ENCODE results near the gene GPD1. TPM values are rescaled to one million over a fixed set of nuclear protein-coding genes. Genes with fewer than 3 reads are reported as not detected.

The GPD1 gene
- total RNA-seq, 2 experiments from 2014 or later = 0.10 to 0.34 TPM

GRCh38 chr12:50061946-50062686 is 41.7 kb upstream of the GPD1 start:
- ChIA-PET POLR2A (no interaction called here), CTCF (interaction anchor here (1.1 to 15.4 kb wide), 6 partner anchors 12 to 95 kb away, joined by 3 to 259 read pairs (median 4); no protein-coding TSS in a partner anchor)
- DNase-seq = no peak
- Mint-ChIP-seq H3K4me1 (ENCODE audit: low read depth) (peaks cover 9% of the 10 kb centered on the region), H3K27me3 (peaks cover 18% of the 10 kb centered on the region), H3K4me3 (no peak overlapping the region), H3K36me3 (no peaks in the 10 kb centered on the region), H3K9me3 (no peaks in the 10 kb centered on the region), H3K27ac (no peak overlapping the region)
- intact Hi-C loops (cut with micrococcal nuclease) = no loop called here

GRCh38 chr12:50062728-50063460 is 40.9 kb upstream of the GPD1 start:
- Mint-ChIP-seq H3K4me1 (ENCODE audit: low read depth) (peaks cover 8% of the 10 kb centered on the region), H3K9me3 (no peaks in the 10 kb centered on the region), H3K27ac (no peak overlapping the region), H3K27me3 (peaks cover 17% of the 10 kb centered on the region), H3K4me3 (no peak overlapping the region), H3K36me3 (no peaks in the 10 kb centered on the region)
- intact Hi-C loops (cut with micrococcal nuclease) = no loop called here
- ChIA-PET POLR2A (no interaction called here), CTCF (interaction anchor here (1.0 to 15.4 kb wide), 6 partner anchors 12 to 96 kb away, joined by 3 to 259 read pairs (median 4); no protein-coding TSS in a partner anchor)
- no peak for DNase-seq

- Mint-ChIP-seq H3K4me1 (ENCODE audit: low read depth) (peaks cover 4% of the 10 kb centered on the region), H3K4me3 (no peak overlapping the region), H3K9me3 (no peaks in the 10 kb centered on the region), H3K27ac (no peak overlapping the region), H3K36me3 (no peaks in the 10 kb centered on the region), H3K27me3 (peaks cover 11% of the 10 kb centered on the region)
- CTCF ChIA-PET = interaction anchor here (1.1 to 15.4 kb wide), 7 partner anchors 9 to 99 kb away, joined by 3 to 259 read pairs (median 5); no protein-coding TSS in a partner anchor
- POLR2A ChIA-PET = interaction anchor here (0.9 kb wide), 1 partner anchor 100 kb away, joined by 3 read pairs; no protein-coding TSS in a partner anchor
- intact Hi-C loops (cut with micrococcal nuclease) = no loop called here
- DNase-seq = no peak
Observed at GRCh38 chr12:50065726-50066310, 38.0 kb upstream of the GPD1 start.

GRCh38 chr12:50066402-50066801 is 37.4 kb upstream of the GPD1 start:
- Mint-ChIP-seq H3K36me3 (no peaks in the 10 kb centered on the region), H3K27me3 (peaks cover 7% of the 10 kb centered on the region), H3K9me3 (no peaks in the 10 kb centered on the region), H3K4me3 (no peak overlapping the region), H3K4me1 (ENCODE audit: low read depth) (peaks cover 4% of the 10 kb centered on the region), H3K27ac (no peak overlapping the region)
- intact Hi-C loops (cut with micrococcal nuclease) = no loop called here
- CTCF ChIA-PET = interaction anchor here (1.1 to 15.4 kb wide), 6 partner anchors 10 to 100 kb away, joined by 3 to 259 read pairs (median 16); no protein-coding TSS in a partner anchor
- POLR2A ChIA-PET = interaction anchor here (0.9 kb wide), 1 partner anchor 100 kb away, joined by 3 read pairs; no protein-coding TSS in a partner anchor
- no peak for DNase-seq

GRCh38 chr12:50069069-50069468 is 34.7 kb upstream of the GPD1 start:
- Mint-ChIP-seq H3K4me3 (no peak overlapping the region), H3K36me3 (no peaks in the 10 kb centered on the region), H3K27ac (no peak overlapping the region), H3K9me3 (no peaks in the 10 kb centered on the region), H3K27me3 (no peaks in the 10 kb centered on the region), H3K4me1 (ENCODE audit: low read depth) (peaks cover 4% of the 10 kb centered on the region)
- POLR2A ChIA-PET = no interaction called here
- no peak for DNase-seq
- intact Hi-C loops (cut with micrococcal nuclease) = no loop called here
- CTCF ChIA-PET = interaction anchor here (0.6 to 15.4 kb wide), 19 partner anchors 10 to 646 kb away, joined by 3 to 259 read pairs (median 4); partner anchors contain the start of genes ASIC1 and SMARCD1

GRCh38 chr12:50069539-50069938 is 34.3 kb upstream of the GPD1 start:
- no peaks in the 10 kb centered on the region for H3K36me3 Mint-ChIP-seq
- H3K27ac Mint-ChIP-seq = no peak overlapping the region
- no peak overlapping the region for H3K4me3 Mint-ChIP-seq
- DNase-seq = no peak
- H3K4me1 Mint-ChIP-seq (ENCODE audit: low read depth) = peaks cover 4% of the 10 kb centered on the region
- POLR2A ChIA-PET = no interaction called here
- CTCF ChIA-PET = interaction anchor here (0.6 to 15.4 kb wide), 20 partner anchors 9 to 203 kb away, joined by 3 to 259 read pairs (median 5); partner anchors contain the start of genes ASIC1 and COX14
- intact Hi-C loops (cut with micrococcal nuclease) = no loop called here
- no peaks in the 10 kb centered on the region for H3K27me3 Mint-ChIP-seq
- no peaks in the 10 kb centered on the region for H3K9me3 Mint-ChIP-seq

- H3K4me3 Mint-ChIP-seq = no peak overlapping the region
- DNase-seq = peak; percentile 77
Observed at GRCh38 chr12:50070314-50071060, 33.3 kb upstream of the GPD1 start.

GRCh38 chr12:50072198-50072907 is 31.5 kb upstream of the GPD1 start:
- intact Hi-C loops (cut with micrococcal nuclease) = no loop called here
- no peaks in the 10 kb centered on the region for H3K27me3 Mint-ChIP-seq
- H3K4me1 Mint-ChIP-seq (ENCODE audit: low read depth) = peaks cover 7% of the 10 kb centered on the region
- no peaks in the 10 kb centered on the region for H3K9me3 Mint-ChIP-seq
- no peak overlapping the region for H3K27ac Mint-ChIP-seq
- no peaks in the 10 kb centered on the region for H3K36me3 Mint-ChIP-seq
- H3K4me3 Mint-ChIP-seq = no peak overlapping the region
- ChIA-PET POLR2A (interaction anchor here (1.2 kb wide), 1 partner anchor 12 kb away, joined by 3 read pairs; no protein-coding TSS in a partner anchor), CTCF (interaction anchor here (0.9 to 15.4 kb wide), 9 partner anchors 12 to 204 kb away, joined by 3 to 259 read pairs (median 19); partner anchors contain the start of genes ASIC1, COX14 and SMARCD1)
- DNase-seq = no peak

More at GRCh38 chr12:50070314-50071060, 33.3 kb upstream of the GPD1 start:
- Mint-ChIP-seq H3K27ac (no peak overlapping the region), H3K27me3 (no peaks in the 10 kb centered on the region), H3K9me3 (no peaks in the 10 kb centered on the region), H3K36me3 (no peaks in the 10 kb centered on the region), H3K4me1 (ENCODE audit: low read depth) (peaks cover 7% of the 10 kb centered on the region)
- POLR2A ChIA-PET = no interaction called here
- CTCF ChIA-PET = interaction anchor here (0.7 to 15.4 kb wide), 37 partner anchors 9 to 293 kb away, joined by 3 to 259 read pairs (median 5); partner anchors contain the start of genes ASIC1, COX14 and SMARCD1
- intact Hi-C loops (cut with micrococcal nuclease) = loop anchor here (1.0 kb wide), 2 partner anchors 31 to 103 kb away; no protein-coding TSS in a partner anchor

- Mint-ChIP-seq H3K36me3 (no peaks in the 10 kb centered on the region), H3K4me1 (ENCODE audit: low read depth) (peaks cover 7% of the 10 kb centered on the region), H3K4me3 (no peak overlapping the region), H3K27me3 (no peaks in the 10 kb centered on the region), H3K9me3 (no peaks in the 10 kb centered on the region), H3K27ac (no peak overlapping the region)
- ChIA-PET CTCF (interaction anchor here (0.9 to 15.4 kb wide), 6 partner anchors 12 to 205 kb away, joined by 3 to 259 read pairs (median 18); partner anchors contain the start of genes COX14 and SMARCD1), POLR2A (interaction anchor here (1.2 kb wide), 1 partner anchor 11 kb away, joined by 3 read pairs; no protein-coding TSS in a partner anchor)
- no peak for DNase-seq
- intact Hi-C loops (cut with micrococcal nuclease) = no loop called here
Observed at GRCh38 chr12:50073206-50073605, 30.6 kb upstream of the GPD1 start.

- Mint-ChIP-seq H3K4me1 (ENCODE audit: low read depth) (peaks cover 7% of the 10 kb centered on the region), H3K27me3 (no peaks in the 10 kb centered on the region), H3K9me3 (no peaks in the 10 kb centered on the region), H3K4me3 (no peak overlapping the region), H3K36me3 (no peaks in the 10 kb centered on the region), H3K27ac (no peak overlapping the region)
- intact Hi-C loops (cut with micrococcal nuclease) = no loop called here
- no peak for DNase-seq
- ChIA-PET CTCF (interaction anchor here (0.9 to 15.4 kb wide), 11 partner anchors 11 to 240 kb away, joined by 3 to 259 read pairs (median 5); partner anchors contain the start of genes COX14 and SMARCD1), POLR2A (no interaction called here)
Observed at GRCh38 chr12:50073712-50074111, 30.1 kb upstream of the GPD1 start.

Data from activated CD4-positive, alpha-beta memory T cell treated with anti-CD3 and anti-CD28 coated beads for 36 hours (primary cell).